GM12873 (cell line): ENCODE measurements around the gene RMRP.

Experiments
- TF ChIP-seq, protein P1 (sequence below): IDR thresholded peaks from 2 replicates; pipeline ENCODE4 v1.5.1; 2012; ENCODE audit warnings: low read depth, mild to moderate bottlenecking, moderate library complexity, low read length, control low read depth; ENCODE audit not compliant: insufficient read depth; ENCODE audit errors: missing control alignments

The RMRP gene

DNA sequence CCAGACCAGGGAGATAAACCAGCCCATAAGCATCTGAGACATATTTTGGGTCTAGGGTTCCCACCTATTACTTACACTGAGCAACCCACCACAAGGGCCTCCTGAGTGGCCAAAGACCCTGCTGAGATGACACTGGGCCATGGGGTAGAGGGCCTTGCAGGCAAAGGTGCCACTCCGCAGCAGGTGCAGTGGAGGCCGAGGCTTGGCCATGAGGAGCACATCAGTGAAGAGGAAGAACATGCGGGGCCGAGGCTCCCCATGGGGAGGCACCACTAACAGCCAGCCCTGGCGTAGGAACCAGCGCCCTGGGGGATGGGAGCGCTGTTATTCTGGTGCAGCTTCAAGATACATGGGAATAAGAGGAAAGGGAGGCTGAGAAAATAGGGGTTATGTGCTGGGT, 4.6 kb upstream of the RMRP start:
- TF ChIP-seq, protein P1, sequence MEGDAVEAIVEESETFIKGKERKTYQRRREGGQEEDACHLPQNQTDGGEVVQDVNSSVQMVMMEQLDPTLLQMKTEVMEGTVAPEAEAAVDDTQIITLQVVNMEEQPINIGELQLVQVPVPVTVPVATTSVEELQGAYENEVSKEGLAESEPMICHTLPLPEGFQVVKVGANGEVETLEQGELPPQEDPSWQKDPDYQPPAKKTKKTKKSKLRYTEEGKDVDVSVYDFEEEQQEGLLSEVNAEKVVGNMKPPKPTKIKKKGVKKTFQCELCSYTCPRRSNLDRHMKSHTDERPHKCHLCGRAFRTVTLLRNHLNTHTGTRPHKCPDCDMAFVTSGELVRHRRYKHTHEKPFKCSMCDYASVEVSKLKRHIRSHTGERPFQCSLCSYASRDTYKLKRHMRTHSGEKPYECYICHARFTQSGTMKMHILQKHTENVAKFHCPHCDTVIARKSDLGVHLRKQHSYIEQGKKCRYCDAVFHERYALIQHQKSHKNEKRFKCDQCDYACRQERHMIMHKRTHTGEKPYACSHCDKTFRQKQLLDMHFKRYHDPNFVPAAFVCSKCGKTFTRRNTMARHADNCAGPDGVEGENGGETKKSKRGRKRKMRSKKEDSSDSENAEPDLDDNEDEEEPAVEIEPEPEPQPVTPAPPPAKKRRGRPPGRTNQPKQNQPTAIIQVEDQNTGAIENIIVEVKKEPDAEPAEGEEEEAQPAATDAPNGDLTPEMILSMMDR = no peak

DNA sequence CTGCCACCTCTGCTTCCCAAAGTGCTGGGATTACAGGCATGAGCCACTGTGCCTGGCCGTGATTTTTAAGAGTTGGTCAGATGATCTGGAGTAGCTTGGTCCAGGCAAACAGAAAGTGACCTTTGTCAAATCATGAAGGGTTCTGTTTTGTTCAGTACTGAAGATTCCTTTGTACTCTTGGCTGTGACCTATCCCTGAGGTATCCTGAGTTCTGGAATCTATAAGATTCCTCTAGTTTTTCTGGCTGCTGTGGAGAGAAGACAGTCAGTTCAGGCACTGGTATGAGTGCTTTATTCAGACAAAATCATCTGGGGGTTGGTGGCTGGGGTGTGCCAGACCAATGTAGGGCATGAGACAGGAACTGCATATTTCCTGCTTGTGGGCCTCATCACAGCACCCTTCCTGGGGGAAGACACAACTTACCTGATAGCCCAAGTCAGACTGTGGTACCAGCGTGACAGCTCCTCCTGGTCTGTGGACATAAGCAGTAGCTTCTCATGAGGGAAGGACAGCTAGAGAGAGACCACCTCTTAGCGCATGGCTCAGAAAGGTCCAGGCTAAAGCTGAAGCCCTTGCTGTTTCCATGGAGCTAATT, 4.0 kb upstream of the RMRP start:
- TF ChIP-seq, protein P1 = no peak

DNA sequence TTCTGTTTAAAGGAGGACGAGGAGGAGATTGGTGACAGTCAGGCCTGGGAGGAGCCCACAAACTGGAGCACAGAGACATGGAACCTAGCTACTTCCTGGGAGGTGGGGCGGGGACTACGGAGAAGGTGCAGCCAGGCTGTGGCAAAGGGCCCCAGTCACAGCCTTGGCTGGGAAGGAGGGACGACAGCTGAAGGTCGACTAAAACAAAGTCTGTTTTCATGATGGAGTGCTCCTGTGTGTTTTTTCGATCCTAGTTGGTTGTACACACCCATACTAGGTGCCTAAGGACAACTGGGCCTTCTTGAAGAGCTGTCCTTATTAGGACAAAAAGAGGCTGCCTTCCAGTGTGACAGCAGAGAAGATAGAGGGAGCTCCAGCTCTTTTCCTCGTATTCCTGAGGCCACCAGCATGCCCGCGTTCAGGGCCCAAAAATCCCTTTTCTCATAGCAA, 3.2 kb upstream of the RMRP start:
- TF ChIP-seq, protein P1 = peak; percentile 2

DNA sequence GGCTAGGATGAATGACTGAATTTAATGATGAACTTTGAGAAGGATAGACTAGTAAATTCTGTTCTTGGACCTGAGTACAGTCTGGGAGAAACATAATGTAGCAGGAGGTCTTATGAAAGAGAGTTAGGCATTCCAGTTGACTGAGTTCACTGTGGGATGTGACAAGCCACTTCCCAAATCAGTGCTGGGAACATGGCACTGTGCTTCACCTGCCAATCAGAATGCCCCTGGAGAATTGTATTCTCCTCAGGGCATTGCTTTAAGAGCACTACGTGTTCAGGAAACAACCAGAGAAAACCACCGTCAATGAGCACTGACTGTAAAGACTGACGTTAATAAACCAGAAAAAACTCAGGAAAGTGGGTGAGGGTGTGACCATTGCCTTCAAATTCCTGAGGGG, 1.5 kb upstream of the RMRP start:
- TF ChIP-seq, protein P1 = no peak

DNA sequence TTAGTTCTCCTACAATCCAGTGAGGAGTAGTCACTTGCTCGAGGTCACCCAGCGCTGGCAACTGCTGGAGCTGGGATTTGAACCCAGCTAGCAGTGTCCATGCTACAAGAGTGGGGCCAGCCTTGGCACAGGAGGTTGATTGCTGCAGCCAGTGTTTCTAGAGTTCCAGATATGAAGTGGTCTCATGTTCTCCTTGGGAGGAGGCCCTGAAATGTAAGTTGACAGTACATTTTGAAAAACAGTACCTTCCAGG, 1.1 kb upstream of the RMRP start:
- TF ChIP-seq, protein P1 = no peak

DNA sequence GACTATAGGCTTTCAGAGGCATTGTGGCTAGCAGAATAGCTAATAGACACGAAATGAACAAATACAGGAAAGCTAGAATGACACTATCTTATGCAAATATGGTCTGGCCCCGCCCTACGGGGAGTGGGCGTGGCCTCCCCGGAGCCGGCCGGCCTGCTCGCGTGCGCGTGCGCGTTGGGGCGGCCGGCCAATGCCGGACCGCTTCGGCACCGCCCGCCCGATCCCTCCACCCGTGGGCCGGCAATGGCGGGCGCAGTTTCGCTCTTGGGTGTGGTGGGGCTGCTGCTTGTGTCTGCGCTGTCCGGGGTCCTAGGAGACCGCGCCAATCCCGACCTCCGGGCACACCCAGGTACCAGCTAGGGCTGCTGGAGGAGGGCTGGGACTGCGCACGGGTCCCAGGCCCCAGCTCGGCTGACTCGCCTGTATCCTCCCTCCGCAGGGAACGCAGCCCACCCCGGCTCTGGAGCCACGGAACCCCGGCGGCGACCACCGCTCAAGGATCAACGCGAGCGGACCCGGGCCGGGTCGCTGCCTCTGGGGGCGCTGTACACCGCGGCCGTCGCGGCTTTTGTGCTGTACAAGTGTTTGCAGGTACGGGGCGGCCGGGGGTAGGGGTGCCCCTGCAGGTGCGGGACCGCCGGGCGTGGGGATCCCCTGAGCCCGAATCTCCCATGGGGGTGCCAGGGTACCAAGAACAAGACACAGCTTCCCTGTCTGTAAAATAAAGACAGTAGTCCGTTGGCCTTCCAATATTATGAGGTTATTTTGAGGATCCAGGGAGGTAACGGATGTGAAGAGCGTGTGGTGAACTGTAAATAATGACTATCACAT, 533 bp upstream of the RMRP start, which contains the start of gene CCDC107:
Gene CCDC107, plus strand, starts transcription at position 156 of the 831 bp plus-strand sequence. Its CDS starts 88 bp downstream, at position 244.
- TF ChIP-seq, protein P1 = peak; percentile 65

- TF ChIP-seq, protein P1 = no peak
Measured at GRCh38 chr9:35656831-35657545, 831 bp downstream of the RMRP start.
